PC-3 (cell line): Measurements from ENCODE around the gene PCYT1B. TPM values are rescaled to one million over a fixed set of nuclear protein-coding genes. Genes with fewer than 3 reads are reported as not detected.

Experiments
- ATAC-seq: fragments of 200-7000 bp; cut with Tn5 transposase; 2 replicates; pipeline ENCODE4 v1.9.1; 2020; ENCODE audit warnings: mild to moderate bottlenecking, moderate library complexity
- BruUV-seq: library from RNA; stranded (reverse); fragments of 400-500 nt; replicated peaks from 2 replicates; lab custom pipeline; 2021; lab: Mats Ljungman, UMichigan
- CTCF ChIA-PET: fragments of 300-600 bp; sonication (Branson Sonifier 250); formaldehyde crosslinking; loops from one replicate; lab custom pipeline; 2022; ENCODE audit warnings: antibody characterized with exemption; lab: Charles Lee
- POLR2A ChIA-PET: fragments of 300-600 bp; sonication (Branson Sonifier 250); formaldehyde crosslinking; loops from one replicate; lab custom pipeline; 2022; ENCODE audit warnings: antibody characterized with exemption; ENCODE audit not compliant: unreplicated experiment; lab: Charles Lee
- DNase-seq: peaks from one replicate; pipeline ENCODE4 v3.0.0-alpha.2; 2015
- H2AFZ ChIP-seq: fragments of 300-600 bp; sonication (generic); 2 replicates; pipeline ENCODE4 v1.6.0; 2016; ENCODE audit warnings: antibody characterized with exemption, low read length
- H3F3A ChIP-seq: fragments of 300-600 bp; sonication (generic); one replicate; pipeline ENCODE4 v1.6.0; 2017; ENCODE audit warnings: antibody characterized with exemption, low read length, control low read depth, mild to moderate bottlenecking; ENCODE audit not compliant: unreplicated experiment
- H3K27ac ChIP-seq: fragments of 300-600 bp; sonication (generic); 2 replicates; pipeline ENCODE4 v1.5.1; 2016; ENCODE audit warnings: mild to moderate bottlenecking, low read length
- H3K27me3 ChIP-seq: fragments of 300-600 bp; sonication (generic); 2 replicates; pipeline ENCODE4 v1.6.1; 2016; ENCODE audit warnings: low read length, mixed read lengths
- H3K36me3 ChIP-seq: fragments of 300-600 bp; sonication (generic); 2 replicates; pipeline ENCODE4 v1.6.1; 2016; ENCODE audit warnings: low read depth, mixed run types, low read length, mixed read lengths
- H3K4me1 ChIP-seq: fragments of 300-600 bp; sonication (generic); 2 replicates; pipeline ENCODE4 v1.5.1; 2016; ENCODE audit warnings: low read length; ENCODE audit not compliant: insufficient read depth
- H3K4me2 ChIP-seq: fragments of 300-600 bp; sonication (generic); 2 replicates; pipeline ENCODE4 v1.6.0; 2016; ENCODE audit warnings: low read length
- H3K4me3 ChIP-seq: fragments of 300-600 bp; sonication (generic); 2 replicates; pipeline ENCODE4 v1.5.1; 2016; ENCODE audit warnings: mild to moderate bottlenecking, low read length, mixed read lengths
- H3K79me2 ChIP-seq: fragments of 300-600 bp; sonication (generic); 2 replicates; pipeline ENCODE4 v1.6.1; 2017; ENCODE audit warnings: low read length, mixed read lengths
- H3K9ac ChIP-seq: fragments of 300-600 bp; sonication (generic); 2 replicates; pipeline ENCODE4 v1.6.0; 2016; ENCODE audit warnings: mild to moderate bottlenecking, low read length
- H3K9me2 ChIP-seq: fragments of 300-600 bp; sonication (generic); replicated peaks from 2 replicates; pipeline ENCODE4 v1.6.1; 2016; ENCODE audit warnings: mixed run types, low read length, mixed read lengths
- H3K9me3 ChIP-seq: fragments of 300-600 bp; sonication (generic); 2 replicates; pipeline ENCODE4 v1.6.1; 2016; ENCODE audit warnings: low read length, mixed read lengths
- H4K20me1 ChIP-seq: fragments of 300-600 bp; sonication (generic); 2 replicates; pipeline ENCODE4 v1.6.1; 2016; ENCODE audit warnings: low read length, mixed read lengths
- EZH2 ChIP-seq: fragments of 300-600 bp; sonication (generic); IDR thresholded peaks from one replicate; pipeline ENCODE4 v1.6.1; 2017; ENCODE audit warnings: antibody characterized with exemption, mild to moderate bottlenecking, low read length; ENCODE audit not compliant: unreplicated experiment
- EZH2phosphoT487 ChIP-seq: fragments of 300-600 bp; sonication (generic); IDR thresholded peaks from 2 replicates; pipeline ENCODE4 v1.6.1; 2018; ENCODE audit warnings: mild to moderate bottlenecking, antibody characterized with exemption, low read length, borderline replicate concordance
- intact Hi-C: fragments of 100-400 bp; cut with micrococcal nuclease; formaldehyde crosslinking; loops from 2 replicates; pipeline ENCODE4 v1.9.0; 2023
- total RNA-seq: library from RNA; depleted of rRNA; stranded (reverse); fragments of >200 nt; gene quantifications from 2 replicates; pipeline ENCODE4 v1.2.3, GENCODE V29; 2014
- TF ChIP-seq, protein P1 (sequence below): fragments of 300-600 bp; sonication (generic); conservative IDR thresholded peaks from 2 replicates; pipeline ENCODE4 v1.5.1; 2017; ENCODE audit warnings: antibody characterized with exemption, low read depth, mild to moderate bottlenecking, low read length

PCYT1B gene
- total RNA-seq, 1 experiment from 2014 or later: not detected

DNA sequence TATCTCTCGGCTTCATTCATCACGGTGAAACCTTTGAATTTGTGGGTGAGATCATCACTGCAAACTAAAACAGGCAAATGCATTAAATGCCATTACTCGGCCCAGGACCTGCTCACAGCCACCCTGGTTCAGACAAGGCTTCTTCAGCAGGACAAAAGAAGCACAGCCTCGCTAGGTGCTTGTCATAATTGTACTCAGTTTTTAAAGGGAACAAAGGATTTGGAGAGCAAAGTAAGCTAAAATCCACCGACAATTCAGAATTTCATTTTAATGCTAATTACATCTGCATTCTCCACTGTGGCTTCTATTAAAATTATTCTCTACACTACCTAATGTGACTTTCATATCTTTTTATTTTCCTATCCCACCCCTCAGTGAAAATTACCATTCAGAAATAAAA lies 57.0 kb downstream of the PCYT1B start:
- ATAC-seq (no peak), DNase-seq (no peak)
- peaks cover 12% of the 10 kb centered on the region; the same call in 1 of the 2 replicates for H3K27me3 ChIP-seq
- no peak overlapping the region for H2AFZ ChIP-seq
- no peaks in the 10 kb centered on the region for H3K79me2 ChIP-seq
- no peaks in the 10 kb centered on the region for H4K20me1 ChIP-seq
- H3K9me3 ChIP-seq: no peaks in the 10 kb centered on the region
- CTCF ChIA-PET: no interaction called here
- no peak overlapping the region for H3K27ac ChIP-seq
- TF ChIP-seq, protein P1, sequence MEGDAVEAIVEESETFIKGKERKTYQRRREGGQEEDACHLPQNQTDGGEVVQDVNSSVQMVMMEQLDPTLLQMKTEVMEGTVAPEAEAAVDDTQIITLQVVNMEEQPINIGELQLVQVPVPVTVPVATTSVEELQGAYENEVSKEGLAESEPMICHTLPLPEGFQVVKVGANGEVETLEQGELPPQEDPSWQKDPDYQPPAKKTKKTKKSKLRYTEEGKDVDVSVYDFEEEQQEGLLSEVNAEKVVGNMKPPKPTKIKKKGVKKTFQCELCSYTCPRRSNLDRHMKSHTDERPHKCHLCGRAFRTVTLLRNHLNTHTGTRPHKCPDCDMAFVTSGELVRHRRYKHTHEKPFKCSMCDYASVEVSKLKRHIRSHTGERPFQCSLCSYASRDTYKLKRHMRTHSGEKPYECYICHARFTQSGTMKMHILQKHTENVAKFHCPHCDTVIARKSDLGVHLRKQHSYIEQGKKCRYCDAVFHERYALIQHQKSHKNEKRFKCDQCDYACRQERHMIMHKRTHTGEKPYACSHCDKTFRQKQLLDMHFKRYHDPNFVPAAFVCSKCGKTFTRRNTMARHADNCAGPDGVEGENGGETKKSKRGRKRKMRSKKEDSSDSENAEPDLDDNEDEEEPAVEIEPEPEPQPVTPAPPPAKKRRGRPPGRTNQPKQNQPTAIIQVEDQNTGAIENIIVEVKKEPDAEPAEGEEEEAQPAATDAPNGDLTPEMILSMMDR: no peak
- no peak for TF ChIP-seq EZH2
- no peak for TF ChIP-seq EZH2phosphoT487
- H3K4me1 ChIP-seq: no peaks in the 10 kb centered on the region
- H3K4me2 ChIP-seq: no peak overlapping the region
- H3K4me3 ChIP-seq: no peak overlapping the region
- H3K36me3 ChIP-seq: no peaks in the 10 kb centered on the region
- H3F3A ChIP-seq: no peaks in the 10 kb centered on the region
- BruUV-seq: no TSS peak
- intact Hi-C loops: no loop called here
- H3K9me2 ChIP-seq: no peaks in the 10 kb centered on the region
- H3K9ac ChIP-seq: no peak overlapping the region
- POLR2A ChIA-PET: no interaction called here

DNA sequence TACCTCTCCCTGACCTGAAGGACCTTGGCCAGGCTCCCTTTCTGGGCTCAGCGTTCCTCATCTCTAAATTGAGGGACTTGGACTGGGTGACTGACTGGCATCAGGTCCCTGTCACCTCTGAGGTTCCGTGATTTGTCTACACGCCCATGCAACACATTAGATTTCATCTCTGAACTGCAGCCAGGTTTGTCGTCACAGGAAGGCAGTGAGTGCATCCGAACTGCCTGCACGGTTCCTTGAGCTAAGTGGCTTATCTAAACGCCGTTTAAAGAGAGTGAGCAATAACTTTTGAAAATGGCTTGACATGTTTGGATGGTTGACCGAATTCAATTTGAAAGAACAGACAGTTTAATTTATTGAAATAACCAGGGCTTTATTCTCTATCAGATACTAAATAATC lies 70.1 kb downstream of the PCYT1B start:
- no peak overlapping the region for H3K9ac ChIP-seq
- intact Hi-C loops: no loop called here
- peaks cover 13% of the 10 kb centered on the region for H3K27me3 ChIP-seq
- POLR2A ChIA-PET: no interaction called here
- H3K4me1 ChIP-seq: no peaks in the 10 kb centered on the region
- BruUV-seq: no TSS peak
- H3K36me3 ChIP-seq: no peaks in the 10 kb centered on the region
- TF ChIP-seq EZH2 (no peak), EZH2phosphoT487 (no peak)
- TF ChIP-seq, protein P1: no peak
- CTCF ChIA-PET: no interaction called here
- DNase-seq: no peak
- no peaks in the 10 kb centered on the region for H3K9me3 ChIP-seq
- H3K4me2 ChIP-seq: no peak overlapping the region
- H4K20me1 ChIP-seq: no peaks in the 10 kb centered on the region
- H2AFZ ChIP-seq: no peak overlapping the region
- no peak overlapping the region for H3K4me3 ChIP-seq
- H3K27ac ChIP-seq: no peak overlapping the region
- H3F3A ChIP-seq: no peaks in the 10 kb centered on the region
- H3K79me2 ChIP-seq: no peaks in the 10 kb centered on the region
- H3K9me2 ChIP-seq: no peaks in the 10 kb centered on the region
- no peak for ATAC-seq

DNA sequence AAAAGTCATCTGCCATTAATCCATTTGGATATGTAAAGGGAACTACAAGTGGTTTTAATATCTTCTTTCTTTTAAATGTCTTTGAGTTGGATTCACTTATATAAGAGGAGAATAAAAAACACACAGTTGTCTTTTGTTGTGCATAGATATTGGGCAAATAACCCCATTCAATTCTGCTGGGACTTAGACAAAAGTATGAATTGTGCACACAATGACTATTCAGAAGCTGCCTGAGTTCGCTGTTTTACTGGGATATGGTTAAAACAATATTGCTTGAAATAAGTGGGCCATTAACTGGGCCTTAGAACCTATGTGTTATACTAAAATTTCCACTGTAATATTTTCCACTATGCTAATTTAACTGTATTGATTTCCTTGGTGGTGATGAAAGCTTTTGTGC lies 71.7 kb downstream of the PCYT1B start:
- Histone ChIP-seq H3K9me3 (no peaks in the 10 kb centered on the region), H3K36me3 (no peaks in the 10 kb centered on the region), H3F3A (no peaks in the 10 kb centered on the region), H3K9ac (no peak overlapping the region), H3K4me2 (no peak overlapping the region), H4K20me1 (no peaks in the 10 kb centered on the region), H3K27ac (no peak overlapping the region), H3K4me1 (no peaks in the 10 kb centered on the region), H3K79me2 (no peaks in the 10 kb centered on the region), H3K9me2 (no peaks in the 10 kb centered on the region), H2AFZ (no peak overlapping the region), H3K4me3 (no peak overlapping the region), H3K27me3 (peaks cover 6% of the 10 kb centered on the region; the same call in 1 of the 2 replicates)
- no peak for TF ChIP-seq EZH2phosphoT487
- TF ChIP-seq, protein P1: no peak
- no peak for TF ChIP-seq EZH2
- DNase-seq (no peak), ATAC-seq (no peak)
- CTCF ChIA-PET: no interaction called here
- intact Hi-C loops: no loop called here
- no TSS peak for BruUV-seq
- POLR2A ChIA-PET: no interaction called here
